Measurements from ENCODE around the gene ZSCAN1. TPM values are rescaled to one million over a fixed set of nuclear protein-coding genes. Genes with fewer than 3 reads are reported as not detected.

Gene ZSCAN1
- total RNA-seq, 1 donor from 2014 or later: not detected

- DNase-seq (ENCODE audit: low spot score): no peak
- intact Hi-C loops (cut with DNase I): loop anchor here (5.0 kb wide), 1 partner anchor 112 kb away; the partner anchor contains the start of gene ZNF256
Observed at GRCh38 chr19:58059671-58060078, 25.9 kb downstream of the ZSCAN1 start.

- DNase-seq (ENCODE audit: low spot score): no peak
- intact Hi-C loops (cut with DNase I): no loop called here
Observed at GRCh38 chr19:58060231-58060630, 26.4 kb downstream of the ZSCAN1 start.

- no peak for DNase-seq (ENCODE audit: low spot score)
- intact Hi-C loops (cut with DNase I): no loop called here
Observed at GRCh38 chr19:58063712-58064111, 29.9 kb downstream of the ZSCAN1 start.

- intact Hi-C loops (cut with DNase I): no loop called here
- DNase-seq (ENCODE audit: low spot score): no peak
Observed at GRCh38 chr19:58067240-58067912, 33.6 kb downstream of the ZSCAN1 start.

DNA sequence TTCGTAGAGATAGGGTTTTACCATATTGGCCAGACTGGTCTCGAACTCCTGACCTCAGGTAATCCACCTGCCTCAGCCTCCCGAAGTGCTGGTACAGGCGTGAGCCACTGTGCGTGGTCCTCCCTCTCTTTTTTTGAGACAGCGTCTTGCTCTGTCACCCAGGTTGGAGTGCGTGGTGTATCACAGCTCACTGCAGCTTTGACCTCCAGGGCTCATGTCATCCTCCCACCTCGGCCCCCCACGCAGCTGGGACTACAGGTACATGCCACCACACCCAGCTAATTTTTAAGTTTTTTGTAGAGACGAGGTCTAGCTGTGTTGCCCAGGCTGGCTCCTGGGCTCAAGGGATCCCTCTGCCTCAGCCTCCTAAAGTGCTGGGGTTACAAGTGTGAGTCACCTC, 46.0 kb downstream of the ZSCAN1 start:
- DNase-seq (ENCODE audit: low spot score): no peak
- intact Hi-C loops (cut with DNase I): no loop called here

GRCh38 chr19:58083021-58083420, 49.2 kb downstream of the ZSCAN1 start:
- intact Hi-C loops (cut with DNase I): no loop called here
- no peak for DNase-seq (ENCODE audit: low spot score)

DNA sequence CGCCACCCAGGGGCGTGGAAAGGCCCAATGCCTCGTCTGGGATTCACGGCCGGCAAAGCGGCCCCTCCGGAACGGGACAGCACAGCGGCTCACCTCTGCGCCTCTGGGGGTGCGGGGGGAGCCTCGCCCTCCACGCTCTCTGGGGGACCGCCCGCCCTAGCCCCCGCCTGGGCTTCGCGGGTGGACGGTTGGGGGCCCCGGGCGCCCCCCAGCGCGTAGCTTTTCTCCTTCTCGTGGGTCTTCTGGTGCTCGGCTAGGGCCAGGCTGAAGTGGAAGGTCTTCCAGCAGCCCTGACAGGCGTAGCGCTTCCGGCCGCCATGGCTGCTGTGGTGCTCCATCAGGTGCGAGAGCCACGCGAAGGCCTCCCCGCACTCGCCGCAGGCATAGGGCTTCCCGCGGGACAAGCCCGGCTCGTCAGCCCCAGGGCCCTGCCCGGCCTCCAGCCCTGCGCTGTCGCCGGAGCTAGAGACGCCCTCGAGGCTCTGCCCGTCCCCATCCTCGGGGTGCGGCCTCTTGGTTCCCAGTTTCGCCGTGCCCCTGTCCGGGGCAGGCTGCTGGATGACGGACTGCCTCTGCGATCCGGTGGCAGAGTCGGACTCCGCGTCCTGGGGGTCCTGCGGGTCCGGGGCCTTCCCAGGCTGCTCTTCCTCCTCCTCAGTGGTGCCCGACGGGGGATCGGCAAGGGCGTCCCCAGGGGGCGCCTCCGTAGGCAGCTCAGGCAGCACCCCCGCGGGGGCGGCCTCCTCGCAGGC, 50.9 kb downstream of the ZSCAN1 start:
- no peak for DNase-seq (ENCODE audit: low spot score)
- intact Hi-C loops (cut with DNase I): no loop called here

DNA sequence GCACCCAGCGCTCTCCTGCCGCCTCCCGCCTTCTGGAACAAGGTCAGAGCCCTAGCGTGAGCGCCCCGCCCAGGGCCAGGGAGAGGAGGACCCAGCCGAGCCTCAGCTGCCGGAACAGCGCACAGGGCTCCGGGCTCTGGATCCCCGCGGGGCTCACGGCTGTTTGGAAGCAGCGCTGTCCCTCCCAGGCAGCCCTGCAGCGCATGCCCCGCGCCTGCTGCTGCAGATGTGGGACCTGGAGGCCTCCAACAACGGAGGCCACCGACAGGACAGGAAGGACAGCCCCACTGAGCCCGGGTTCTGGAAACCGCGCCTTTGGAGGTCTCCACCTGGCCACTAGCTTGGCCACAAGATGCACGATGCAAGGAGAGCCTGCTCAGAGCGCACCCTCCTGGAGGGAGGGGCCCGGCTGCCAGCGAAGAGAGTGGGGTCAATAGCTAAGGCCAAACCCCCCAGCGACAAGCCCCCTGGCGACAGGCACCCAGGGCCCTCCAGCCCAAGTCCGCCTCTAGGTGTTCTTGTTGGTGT, 51.6 kb downstream of the ZSCAN1 start:
- intact Hi-C loops (cut with DNase I): no loop called here
- DNase-seq (ENCODE audit: low spot score): no peak

DNA sequence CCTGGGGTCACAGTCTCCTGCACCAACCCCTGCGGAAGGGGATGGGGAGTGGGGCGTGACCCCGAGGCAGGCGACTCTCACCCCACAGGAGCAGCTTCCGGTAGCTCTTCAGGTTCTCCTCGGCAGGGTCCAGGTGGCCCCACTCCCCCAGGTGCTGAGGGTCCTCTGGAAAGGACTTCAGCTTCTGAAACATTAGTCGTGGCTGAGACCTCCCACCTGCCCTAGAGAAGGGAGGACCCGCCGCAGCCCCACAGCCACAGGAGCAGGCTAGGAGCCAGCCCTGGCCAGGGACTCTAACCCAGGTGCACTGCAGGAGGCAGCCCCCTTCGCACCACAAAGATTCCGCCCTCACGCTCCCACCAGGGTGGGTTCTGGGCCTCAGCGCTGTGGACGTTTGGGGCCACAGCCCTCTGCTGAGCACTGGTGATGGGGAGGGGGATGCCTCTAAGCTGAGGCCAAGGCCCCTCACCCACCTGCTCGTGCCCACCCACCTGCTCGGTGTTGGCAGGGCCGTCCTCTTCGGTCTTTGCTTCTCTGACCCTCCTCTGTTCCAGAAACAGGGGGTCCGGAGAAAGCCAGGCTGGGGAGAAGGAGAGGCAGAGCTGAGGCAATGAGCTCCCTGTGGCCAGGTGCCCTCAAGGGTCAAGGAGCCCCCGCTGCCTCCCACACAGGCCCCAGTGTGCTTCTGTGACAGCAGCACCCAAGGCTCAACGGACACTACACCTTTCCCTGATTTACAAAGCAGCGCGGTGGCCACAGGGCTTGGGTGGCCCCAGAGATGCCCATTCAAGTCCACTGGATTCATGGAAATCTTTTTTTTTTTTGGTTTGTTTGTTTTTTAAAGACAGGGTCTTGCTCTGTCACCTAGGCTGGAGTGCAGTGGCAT, 53.2 kb downstream of the ZSCAN1 start:
- intact Hi-C loops (cut with DNase I): no loop called here
- DNase-seq (ENCODE audit: low spot score): no peak

GRCh38 chr19:58088521-58089052, 54.8 kb downstream of the ZSCAN1 start:
- intact Hi-C loops (cut with DNase I): no loop called here
- no peak for DNase-seq (ENCODE audit: low spot score)

DNA sequence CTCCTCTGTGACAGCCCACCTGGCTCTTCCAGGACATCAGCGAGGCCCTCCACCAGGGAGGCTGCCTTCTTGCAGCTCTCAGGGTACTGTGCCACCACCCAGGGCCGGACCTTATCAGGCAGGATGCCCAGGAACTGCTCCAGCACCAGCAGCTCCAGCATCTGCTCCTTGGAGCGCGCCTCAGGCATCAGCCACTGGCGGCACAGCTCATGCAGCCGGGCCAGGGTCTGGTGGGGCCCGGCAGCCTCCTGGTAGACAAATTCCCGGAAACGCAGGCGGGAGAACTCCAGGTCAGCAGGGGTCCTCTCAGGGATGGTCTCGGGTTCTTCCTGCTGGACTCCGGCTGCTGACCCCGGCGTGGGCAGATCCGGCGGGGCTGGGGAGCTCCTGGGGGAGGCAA, 56.0 kb downstream of the ZSCAN1 start:
- DNase-seq (ENCODE audit: low spot score): no peak
- intact Hi-C loops (cut with DNase I): no loop called here

GRCh38 chr19:58091251-58091995, 57.6 kb downstream of the ZSCAN1 start:
- intact Hi-C loops (cut with DNase I): no loop called here
- no peak for DNase-seq (ENCODE audit: low spot score)

DNA sequence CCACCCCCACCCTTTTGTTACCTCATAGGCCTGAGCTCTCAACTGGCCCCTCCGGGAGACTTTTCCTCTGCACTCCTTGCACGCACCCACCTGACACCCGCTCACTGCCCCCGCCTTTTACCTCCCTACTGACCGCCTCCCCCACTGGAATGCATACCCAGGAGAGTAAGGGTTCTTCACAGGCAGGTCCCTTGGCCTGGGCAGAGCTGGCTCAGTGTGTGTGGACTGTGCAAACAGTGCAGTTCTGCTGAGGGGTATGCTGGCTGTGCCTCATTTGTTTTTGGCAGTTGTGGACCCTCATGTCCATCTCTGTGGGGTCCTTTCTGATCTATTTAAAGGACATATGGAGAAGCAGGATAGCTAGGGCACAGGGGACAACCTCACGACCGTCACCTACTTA, 59.2 kb downstream of the ZSCAN1 start:
- intact Hi-C loops (cut with DNase I): no loop called here
- no peak for DNase-seq (ENCODE audit: low spot score)

DNA sequence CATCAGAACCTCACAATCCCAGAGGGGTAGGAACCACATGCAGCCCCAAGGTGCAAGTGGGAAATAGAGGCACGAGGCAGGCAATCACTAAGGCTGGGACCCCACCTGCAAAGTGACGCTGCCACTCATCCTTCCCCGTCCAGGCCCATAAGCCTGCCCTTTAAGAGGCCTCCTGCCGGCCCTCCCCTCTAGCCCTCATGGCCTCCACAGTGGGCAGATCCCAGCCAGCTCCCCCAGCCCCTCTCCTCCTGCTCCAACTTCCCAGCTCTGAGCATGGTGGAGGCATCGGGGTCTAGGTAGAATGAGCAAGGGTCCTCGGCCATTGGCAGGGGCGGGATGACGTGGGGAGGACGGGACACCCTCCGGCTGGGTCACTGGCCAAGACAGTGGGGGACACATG, 61.5 kb downstream of the ZSCAN1 start:
- DNase-seq (ENCODE audit: low spot score): no peak
- intact Hi-C loops (cut with DNase I): no loop called here

DNA sequence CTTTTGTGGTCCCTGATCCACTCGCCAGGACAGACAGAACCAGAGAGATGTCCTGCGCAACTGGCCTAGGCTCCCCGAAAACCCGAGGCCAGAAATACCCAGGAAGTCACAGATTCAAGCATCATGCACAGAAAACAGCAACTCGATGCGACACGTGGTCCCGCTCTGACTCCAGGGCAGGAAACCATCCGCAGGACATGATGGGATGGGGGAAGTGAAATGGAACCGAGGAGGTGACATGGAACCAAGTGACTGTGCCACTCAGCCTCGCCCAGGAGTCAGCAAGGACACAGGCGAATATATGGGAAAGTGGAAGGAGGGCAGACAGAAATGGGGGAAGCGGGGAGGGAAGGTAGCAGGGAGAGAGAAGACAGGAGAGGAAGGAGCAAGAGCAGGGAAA, 63.1 kb downstream of the ZSCAN1 start:
- intact Hi-C loops (cut with DNase I): no loop called here
- no peak for DNase-seq (ENCODE audit: low spot score)

DNA sequence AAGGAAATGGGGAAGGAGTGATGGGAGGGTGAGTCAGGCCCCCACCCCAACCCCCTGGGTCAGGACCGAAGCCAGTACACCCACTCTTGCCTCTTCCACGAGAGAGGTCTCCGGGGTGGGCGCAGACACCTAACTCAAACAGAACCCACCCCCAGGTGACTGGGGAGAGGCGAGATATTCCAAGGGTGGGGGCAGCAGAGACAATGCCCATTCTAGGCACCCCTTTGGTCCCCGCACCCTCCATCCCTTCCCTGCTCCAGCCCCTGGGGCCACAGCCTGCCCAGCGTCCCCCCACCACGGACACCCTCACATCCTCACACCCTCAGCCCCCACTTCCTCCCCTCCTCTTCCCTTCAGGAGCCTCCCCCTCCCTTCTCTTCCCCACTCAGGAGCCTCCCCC, 63.5 kb downstream of the ZSCAN1 start:
- intact Hi-C loops (cut with DNase I): no loop called here
- no peak for DNase-seq (ENCODE audit: low spot score)

DNA sequence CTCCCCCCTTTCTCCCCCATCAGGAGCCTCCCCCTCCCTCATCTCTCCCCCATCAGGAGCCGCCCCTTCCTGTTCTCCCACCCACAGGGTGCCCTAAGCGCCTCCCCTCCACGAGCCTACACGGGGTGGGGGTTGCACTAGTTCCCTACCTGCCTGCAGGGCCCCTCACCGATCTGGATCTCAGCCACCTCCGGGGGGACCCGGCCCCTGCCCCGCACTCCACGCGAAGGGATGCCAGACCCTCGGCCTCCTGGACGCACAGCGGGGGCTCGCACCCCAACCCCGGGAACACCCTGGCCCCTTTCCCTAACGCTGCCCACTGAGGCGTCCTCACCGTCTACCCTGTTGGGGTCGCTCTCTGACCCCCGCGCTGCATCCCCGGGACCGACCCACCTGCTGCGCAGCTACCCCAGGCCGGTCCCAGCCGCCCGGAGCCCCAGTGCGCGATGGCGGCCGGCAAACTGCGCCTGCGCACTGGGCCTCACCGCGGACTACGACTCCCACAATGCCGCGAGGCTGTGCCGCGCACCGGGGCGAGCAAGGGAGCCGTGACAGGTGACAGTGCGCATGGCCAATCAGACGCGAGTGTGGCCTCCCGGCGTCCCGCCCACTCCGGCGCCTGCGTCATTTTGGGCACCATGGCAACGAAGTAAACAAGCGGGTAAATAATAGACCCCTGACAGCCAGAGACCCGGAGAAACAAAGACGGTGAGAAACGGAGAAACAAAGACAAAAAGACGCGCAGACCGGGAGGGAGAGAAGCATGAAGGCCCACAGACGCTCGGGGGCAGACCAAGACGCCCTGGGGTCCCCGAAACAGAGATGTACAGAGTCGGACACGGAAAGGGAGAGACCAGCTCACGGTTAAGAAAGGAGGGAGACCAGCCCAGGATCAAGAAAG, 64.2 kb downstream of the ZSCAN1 start, which contains the start of gene ZSCAN18:
TSS of gene ZSCAN18 (minus strand) at position 451 of the 901 bp plus-strand sequence. CDS start 7,964 bp downstream, outside the sequence.
- DNase-seq (ENCODE audit: low spot score): peak; percentile 96
- intact Hi-C loops (cut with DNase I): no loop called here

DNA sequence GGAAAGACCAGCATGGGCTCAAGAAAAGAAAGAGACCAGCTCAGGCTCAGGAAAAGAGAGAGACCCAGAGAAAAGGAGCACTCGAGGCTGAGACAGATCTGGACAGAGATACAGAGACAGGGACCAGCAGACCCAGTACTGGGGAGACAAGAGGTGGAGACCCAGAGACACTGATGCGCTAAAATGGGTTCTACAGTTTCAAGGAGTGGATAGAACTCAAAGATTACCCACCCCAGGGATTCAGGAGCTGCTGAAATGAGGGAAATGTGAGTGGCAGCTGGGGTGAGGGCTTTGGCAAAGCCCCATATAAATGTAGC, 64.8 kb downstream of the ZSCAN1 start:
- no peak for DNase-seq (ENCODE audit: low spot score)
- intact Hi-C loops (cut with DNase I): no loop called here

All from cardiac septum (tissue), 1 donor.